DOHH2 (cell line): Measurements from ENCODE around the gene ZBTB7C.

ENCODE experiments used
- H3F3A ChIP-seq: fragments of 200-600 bp; sonication (generic), shearing (Covaris generic); 2 replicates; pipeline ENCODE4 v1.6.0; 2016; ENCODE audit warnings: antibody characterized with exemption, mild to moderate bottlenecking; ENCODE audit not compliant: control insufficient read depth, insufficient read depth
- H3K27ac ChIP-seq: fragments of 200-600 bp; sonication (generic); 2 replicates; pipeline ENCODE4 v1.5.1; 2014; ENCODE audit warnings: low read depth, mild to moderate bottlenecking, low read length, moderate library complexity
- H3K27me3 ChIP-seq: fragments of 200-600 bp; sonication (generic); 2 replicates; pipeline ENCODE4 v1.6.1; 2014; ENCODE audit warnings: mild to moderate bottlenecking, low read length, mixed read lengths; ENCODE audit not compliant: control insufficient read depth
- H3K36me3 ChIP-seq: fragments of 200-600 bp; sonication (generic); 2 replicates; pipeline ENCODE4 v1.6.1; 2014; ENCODE audit warnings: mild to moderate bottlenecking, low read length, moderate library complexity, mixed read lengths; ENCODE audit not compliant: control insufficient read depth
- H3K4me1 ChIP-seq: fragments of 200-600 bp; sonication (generic); 2 replicates; pipeline ENCODE4 v1.6.1; 2014; ENCODE audit warnings: mild to moderate bottlenecking, low read length, mixed read lengths; ENCODE audit not compliant: control insufficient read depth
- H3K4me2 ChIP-seq: fragments of 200-600 bp; sonication (generic); 2 replicates; pipeline ENCODE4 v1.6.0; 2014; ENCODE audit warnings: mild to moderate bottlenecking, low read length, moderate library complexity
- H3K4me3 ChIP-seq: fragments of 200-600 bp; sonication (generic); 2 replicates; pipeline ENCODE4 v1.5.1; 2014; ENCODE audit warnings: mild to moderate bottlenecking, low read length, mixed read lengths
- H3K79me2 ChIP-seq: fragments of 200-600 bp; sonication (generic); 2 replicates; pipeline ENCODE4 v1.6.1; 2014; ENCODE audit warnings: mild to moderate bottlenecking, low read length, mixed read lengths; ENCODE audit not compliant: control insufficient read depth
- H3K9me2 ChIP-seq: fragments of 200-600 bp; sonication (generic); replicated peaks from 2 replicates; pipeline ENCODE4 v1.6.1; 2014; ENCODE audit warnings: mild to moderate bottlenecking, low read length, mixed read lengths; ENCODE audit not compliant: control insufficient read depth
- H3K9me3 ChIP-seq: fragments of 200-600 bp; sonication (generic); 2 replicates; pipeline ENCODE4 v1.6.1; 2014; ENCODE audit warnings: antibody characterized with exemption, low read length, mixed read lengths; ENCODE audit not compliant: control insufficient read depth, insufficient read depth
- H4K20me1 ChIP-seq: fragments of 200-600 bp; sonication (generic); 2 replicates; pipeline ENCODE4 v1.6.0; 2014; ENCODE audit warnings: low read depth, mild to moderate bottlenecking, antibody characterized with exemption, low read length, moderate library complexity; ENCODE audit not compliant: control insufficient read depth, insufficient read depth
- EZH2phosphoT487 ChIP-seq: fragments of 200-600 bp; sonication (generic); IDR thresholded peaks from 2 replicates; pipeline ENCODE4 v1.6.1; 2017; ENCODE audit warnings: borderline replicate concordance, mild to moderate bottlenecking, antibody characterized with exemption, low read length, moderate library complexity, mixed read lengths
- TF ChIP-seq, protein P1 (sequence below): fragments of 200-600 bp; sonication (generic); IDR thresholded peaks from one replicate; pipeline ENCODE4 v1.5.1; 2014; ENCODE audit warnings: antibody characterized with exemption, mild to moderate bottlenecking, low read depth, low read length; ENCODE audit not compliant: poor library complexity, severe bottlenecking

Gene ZBTB7C

GRCh38 chr18:48159816-48160215 lies 249.4 kb downstream of the ZBTB7C start:
- Histone ChIP-seq H4K20me1 (no peaks in the 10 kb centered on the region), H3K4me2 (no peak overlapping the region), H3K4me3 (no peak overlapping the region), H3K79me2 (no peaks in the 10 kb centered on the region), H3K27me3 (no peaks in the 10 kb centered on the region; the same call in 1 of the 2 replicates), H3K27ac (no peak overlapping the region), H3K9me2 (no peaks in the 10 kb centered on the region), H3F3A (no peaks in the 10 kb centered on the region), H3K36me3 (no peaks in the 10 kb centered on the region), H3K4me1 (no peaks in the 10 kb centered on the region), H3K9me3 (no peaks in the 10 kb centered on the region)
- no peak for TF ChIP-seq EZH2phosphoT487
- TF ChIP-seq, protein P1, sequence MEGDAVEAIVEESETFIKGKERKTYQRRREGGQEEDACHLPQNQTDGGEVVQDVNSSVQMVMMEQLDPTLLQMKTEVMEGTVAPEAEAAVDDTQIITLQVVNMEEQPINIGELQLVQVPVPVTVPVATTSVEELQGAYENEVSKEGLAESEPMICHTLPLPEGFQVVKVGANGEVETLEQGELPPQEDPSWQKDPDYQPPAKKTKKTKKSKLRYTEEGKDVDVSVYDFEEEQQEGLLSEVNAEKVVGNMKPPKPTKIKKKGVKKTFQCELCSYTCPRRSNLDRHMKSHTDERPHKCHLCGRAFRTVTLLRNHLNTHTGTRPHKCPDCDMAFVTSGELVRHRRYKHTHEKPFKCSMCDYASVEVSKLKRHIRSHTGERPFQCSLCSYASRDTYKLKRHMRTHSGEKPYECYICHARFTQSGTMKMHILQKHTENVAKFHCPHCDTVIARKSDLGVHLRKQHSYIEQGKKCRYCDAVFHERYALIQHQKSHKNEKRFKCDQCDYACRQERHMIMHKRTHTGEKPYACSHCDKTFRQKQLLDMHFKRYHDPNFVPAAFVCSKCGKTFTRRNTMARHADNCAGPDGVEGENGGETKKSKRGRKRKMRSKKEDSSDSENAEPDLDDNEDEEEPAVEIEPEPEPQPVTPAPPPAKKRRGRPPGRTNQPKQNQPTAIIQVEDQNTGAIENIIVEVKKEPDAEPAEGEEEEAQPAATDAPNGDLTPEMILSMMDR: no peak

GRCh38 chr18:48158721-48159120 lies 250.5 kb downstream of the ZBTB7C start:
- Histone ChIP-seq H3K9me3 (no peaks in the 10 kb centered on the region), H3K36me3 (no peaks in the 10 kb centered on the region), H4K20me1 (no peaks in the 10 kb centered on the region), H3K27ac (no peak overlapping the region), H3K4me3 (no peak overlapping the region), H3K9me2 (no peaks in the 10 kb centered on the region), H3F3A (no peaks in the 10 kb centered on the region), H3K27me3 (no peaks in the 10 kb centered on the region), H3K79me2 (no peaks in the 10 kb centered on the region), H3K4me2 (no peak overlapping the region), H3K4me1 (no peaks in the 10 kb centered on the region)
- TF ChIP-seq EZH2phosphoT487: no peak
- TF ChIP-seq, protein P1: no peak

GRCh38 chr18:48157956-48158355 lies 251.2 kb downstream of the ZBTB7C start:
- Histone ChIP-seq H3K4me3 (no peak overlapping the region), H3K4me2 (no peak overlapping the region), H3F3A (no peaks in the 10 kb centered on the region), H3K27me3 (no peaks in the 10 kb centered on the region), H4K20me1 (no peaks in the 10 kb centered on the region), H3K27ac (no peak overlapping the region), H3K9me3 (no peaks in the 10 kb centered on the region), H3K4me1 (no peaks in the 10 kb centered on the region), H3K36me3 (no peaks in the 10 kb centered on the region), H3K9me2 (no peaks in the 10 kb centered on the region), H3K79me2 (no peaks in the 10 kb centered on the region)
- TF ChIP-seq, protein P1: no peak

- H3K27ac ChIP-seq: no peak overlapping the region
Measured at GRCh38 chr18:48155856-48156255, 253.3 kb downstream of the ZBTB7C start.

More at GRCh38 chr18:48155856-48156255, 253.3 kb downstream of the ZBTB7C start:
- H3K9me2 ChIP-seq: no peaks in the 10 kb centered on the region
- H3K27me3 ChIP-seq: no peaks in the 10 kb centered on the region; the same call in 1 of the 2 replicates
- H3K4me1 ChIP-seq: no peaks in the 10 kb centered on the region
- H3K9me3 ChIP-seq: no peaks in the 10 kb centered on the region
- no peak for TF ChIP-seq EZH2phosphoT487
- TF ChIP-seq, protein P1: no peak
- no peaks in the 10 kb centered on the region for H3K79me2 ChIP-seq
- H3F3A ChIP-seq: no peaks in the 10 kb centered on the region
- H3K4me3 ChIP-seq: no peak overlapping the region
- no peaks in the 10 kb centered on the region for H3K36me3 ChIP-seq
- no peaks in the 10 kb centered on the region for H4K20me1 ChIP-seq
- H3K4me2 ChIP-seq: no peak overlapping the region
